Measurements from ENCODE around the gene RHOD.

The RHOD gene

DNA sequence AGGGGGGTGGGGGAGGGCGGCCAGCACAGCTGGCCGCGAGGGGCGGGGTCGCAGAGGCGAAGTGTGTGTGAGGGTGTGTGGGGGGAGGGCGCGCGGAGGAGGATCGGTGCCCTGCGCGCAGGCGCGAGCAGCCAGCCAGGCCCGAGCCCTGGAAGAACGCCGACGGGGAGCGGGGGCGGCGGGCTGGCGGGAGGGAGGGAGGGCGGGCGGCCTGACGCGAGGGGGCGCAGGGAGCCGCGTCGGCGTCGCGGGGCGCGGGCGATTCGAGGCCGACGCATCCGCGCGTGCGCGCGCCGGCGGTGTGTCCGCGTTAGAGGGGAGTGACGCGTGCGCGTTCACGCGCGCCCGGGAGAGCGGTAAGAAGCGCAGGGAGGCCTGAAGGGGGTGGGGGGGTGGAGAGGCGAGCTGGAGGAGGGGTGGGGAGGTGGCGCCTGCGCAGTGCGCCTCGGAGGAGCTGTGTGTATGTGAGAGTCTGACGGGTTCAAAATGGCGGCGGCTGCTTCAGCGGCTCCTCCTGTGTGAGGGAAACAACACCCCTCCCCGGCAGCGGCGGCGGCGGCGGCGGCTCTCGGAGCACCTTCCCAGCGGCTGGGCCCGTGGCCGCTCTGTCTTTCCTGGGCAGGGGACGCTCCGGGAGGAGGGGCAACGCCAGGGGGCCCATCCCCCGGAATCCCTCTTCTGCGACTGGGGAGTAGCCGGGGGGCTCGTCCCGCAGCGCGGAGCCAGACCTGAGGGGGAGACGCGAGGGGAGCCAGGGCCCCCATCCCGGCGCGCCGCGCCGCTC, 62.3 kb downstream of the RHOD start, which contains the start of gene KDM2A:
Gene KDM2A, plus strand, starts transcription at position 463 of the 784 bp plus-strand sequence. CDS start 2,054 bp downstream, outside the sequence.
- peak within 1 kb of the TSS; percentile 96 for H3K4me3 ChIP-seq (ENCODE audit: low read length)
- TF ChIP-seq, protein P1, sequence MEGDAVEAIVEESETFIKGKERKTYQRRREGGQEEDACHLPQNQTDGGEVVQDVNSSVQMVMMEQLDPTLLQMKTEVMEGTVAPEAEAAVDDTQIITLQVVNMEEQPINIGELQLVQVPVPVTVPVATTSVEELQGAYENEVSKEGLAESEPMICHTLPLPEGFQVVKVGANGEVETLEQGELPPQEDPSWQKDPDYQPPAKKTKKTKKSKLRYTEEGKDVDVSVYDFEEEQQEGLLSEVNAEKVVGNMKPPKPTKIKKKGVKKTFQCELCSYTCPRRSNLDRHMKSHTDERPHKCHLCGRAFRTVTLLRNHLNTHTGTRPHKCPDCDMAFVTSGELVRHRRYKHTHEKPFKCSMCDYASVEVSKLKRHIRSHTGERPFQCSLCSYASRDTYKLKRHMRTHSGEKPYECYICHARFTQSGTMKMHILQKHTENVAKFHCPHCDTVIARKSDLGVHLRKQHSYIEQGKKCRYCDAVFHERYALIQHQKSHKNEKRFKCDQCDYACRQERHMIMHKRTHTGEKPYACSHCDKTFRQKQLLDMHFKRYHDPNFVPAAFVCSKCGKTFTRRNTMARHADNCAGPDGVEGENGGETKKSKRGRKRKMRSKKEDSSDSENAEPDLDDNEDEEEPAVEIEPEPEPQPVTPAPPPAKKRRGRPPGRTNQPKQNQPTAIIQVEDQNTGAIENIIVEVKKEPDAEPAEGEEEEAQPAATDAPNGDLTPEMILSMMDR (conservative IDR thresholded peaks at IDR 0.05; ENCODE audit: low read depth, low read length) = no peak
- DNase-seq (ENCODE audit: low read depth) = peak; percentile 96

DNA sequence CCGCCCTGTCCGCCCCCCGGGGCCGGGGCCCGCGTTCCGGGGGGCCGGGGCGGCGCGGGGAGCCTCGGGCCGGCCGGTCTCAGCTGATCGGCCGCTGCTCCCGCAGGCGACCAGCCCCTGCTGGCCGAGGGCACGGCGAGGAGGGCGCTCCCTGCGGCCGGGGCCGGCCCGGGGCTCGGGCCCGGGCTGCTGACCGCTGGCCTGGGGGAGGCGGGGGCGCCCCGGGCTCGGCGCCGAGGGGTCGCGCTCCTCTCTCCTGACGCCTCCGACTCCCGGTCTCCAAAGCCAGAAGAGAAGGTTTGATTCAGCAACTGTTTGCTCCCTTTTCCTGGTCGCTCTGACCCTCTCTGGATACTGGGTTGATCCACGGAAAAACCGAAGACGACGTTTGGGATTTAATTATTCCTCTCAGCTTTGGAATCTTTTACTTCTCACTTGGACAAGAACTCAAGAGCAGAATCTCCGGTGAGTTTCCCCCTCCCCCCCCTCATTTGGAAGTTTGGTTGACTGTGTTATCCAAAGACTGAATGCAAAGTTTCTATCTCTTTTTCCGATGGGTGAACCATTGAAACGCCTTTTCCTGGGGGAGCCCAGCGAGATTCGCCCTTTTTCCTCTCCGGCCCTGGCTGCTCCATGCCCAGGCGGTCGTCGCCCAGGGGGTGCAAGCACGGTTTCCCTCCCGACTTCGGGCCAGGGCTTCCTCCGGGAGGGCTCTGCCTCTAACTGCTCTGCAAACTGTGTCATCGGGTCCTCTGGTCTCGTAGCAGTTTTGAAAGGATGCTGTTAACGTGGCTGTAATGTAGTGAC, 63.1 kb downstream of the RHOD start:
- H3K4me3 ChIP-seq (ENCODE audit: low read length) = peak overlapping the region; percentile 96
- TF ChIP-seq, protein P1 (conservative IDR thresholded peaks at IDR 0.05; ENCODE audit: low read depth, low read length) = no peak
- no peak for DNase-seq (ENCODE audit: low read depth)

DNA sequence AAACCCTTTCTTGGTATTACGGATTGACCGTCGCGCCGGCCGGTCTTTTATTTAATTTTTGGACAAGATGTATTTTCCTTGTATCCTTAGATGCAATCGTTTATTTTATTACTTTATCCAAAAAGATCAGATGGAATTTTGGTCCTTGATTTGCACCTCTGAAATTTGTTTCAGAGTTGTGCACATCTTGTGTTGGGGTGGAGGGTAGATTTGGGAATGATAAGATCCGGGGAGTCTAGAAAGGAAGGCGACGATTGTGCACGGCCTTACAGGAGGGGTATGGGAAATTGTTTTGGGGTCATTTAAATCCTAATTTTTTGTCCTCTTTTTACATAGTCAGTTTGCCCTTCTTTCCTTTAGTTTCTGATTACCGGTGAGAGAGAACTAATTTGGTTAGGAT, 63.8 kb downstream of the RHOD start:
- no peak for DNase-seq (ENCODE audit: low read depth)
- TF ChIP-seq, protein P1 (conservative IDR thresholded peaks at IDR 0.05; ENCODE audit: low read depth, low read length) = no peak
- peak overlapping the region; percentile 96 for H3K4me3 ChIP-seq (ENCODE audit: low read length)

DNA sequence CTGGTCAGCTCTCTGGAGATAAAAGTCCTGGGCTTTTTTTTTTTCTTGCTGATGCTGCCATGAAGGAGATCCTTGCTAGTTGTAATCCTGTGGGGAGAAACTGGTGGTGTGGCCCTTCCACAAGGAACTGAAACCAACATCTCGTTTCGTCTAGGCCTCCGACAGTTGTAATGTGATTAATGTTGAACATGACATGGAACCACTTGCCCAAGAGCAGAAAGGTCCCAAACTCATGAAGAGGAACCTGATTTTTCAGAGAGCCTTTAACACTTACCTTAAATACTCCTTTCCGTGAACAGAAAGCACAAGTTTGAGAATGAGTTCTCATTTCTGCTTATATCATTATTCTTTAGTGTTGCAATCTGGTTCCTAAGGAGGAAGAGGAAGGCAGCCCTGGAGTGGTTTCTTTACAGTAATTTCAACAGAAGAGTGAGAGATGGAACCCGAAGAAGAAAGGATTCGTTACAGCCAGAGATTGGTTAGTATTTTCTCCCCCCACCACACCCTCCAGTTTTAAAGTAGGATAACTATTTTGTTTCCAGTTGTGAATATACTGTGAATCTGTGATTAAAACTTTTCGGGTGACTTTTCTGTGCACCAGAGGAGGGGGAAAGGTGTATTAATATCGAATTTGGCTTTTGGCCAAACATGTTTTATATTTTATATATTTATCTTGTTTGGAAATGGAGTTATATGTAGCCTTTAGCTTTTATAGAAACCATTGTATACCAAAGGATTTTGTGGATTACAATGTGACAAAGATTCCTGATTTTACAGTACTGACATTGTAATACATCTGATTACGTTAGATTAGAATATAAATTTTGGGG, 64.4 kb downstream of the RHOD start:
- TF ChIP-seq, protein P1 (conservative IDR thresholded peaks at IDR 0.05; ENCODE audit: low read depth, low read length) = no peak
- no peak for DNase-seq (ENCODE audit: low read depth)
- H3K4me3 ChIP-seq (ENCODE audit: low read length) = peak overlapping the region; percentile 96

Data from retinal pigment epithelial cell (primary cell).